ENCODE data around the gene RGS3. TPM values are rescaled to one million over a fixed set of nuclear protein-coding genes. Genes with fewer than 3 reads are reported as not detected.

RGS3 gene
- total RNA-seq, 2 experiments from 2014 or later = 57.1 to 76.4 TPM

- ATAC-seq (no peak), DNase-seq (no peak)
- Mint-ChIP-seq H3K4me1 (peaks cover 61% of the 10 kb centered on the region), H3K9me3 (ENCODE audit: low read depth) (no peaks in the 10 kb centered on the region), H3K36me3 (peaks cover 3% of the 10 kb centered on the region), H3K4me3 (no peak overlapping the region), H3K27ac (peak overlapping the region; percentile 87), H3K27me3 (no peaks in the 10 kb centered on the region)
- CTCF ChIA-PET = interaction anchor here (1.1 to 1.7 kb wide), 4 partner anchors 66 to 144 kb away, joined by 3 to 8 read pairs (median 3); partner anchors contain the start of genes C9orf43 and POLE3
These were observed 50.0 kb downstream of the RGS3 start for GRCh38 chr9:113513536-113513935.

GRCh38 chr9:113514061-113514460, 50.5 kb downstream of the RGS3 start:
- no peak overlapping the region for H3K4me3 Mint-ChIP-seq
- CTCF ChIA-PET = interaction anchor here (1.1 to 1.7 kb wide), 3 partner anchors 66 to 144 kb away, joined by 3 to 8 read pairs (median 3); no protein-coding TSS in a partner anchor

GRCh38 chr9:113514748-113515147, 51.2 kb downstream of the RGS3 start:
- no peak for ATAC-seq
- no peaks in the 10 kb centered on the region for H3K27me3 Mint-ChIP-seq
- H3K4me3 Mint-ChIP-seq = no peak overlapping the region
- H3K27ac Mint-ChIP-seq = no peak overlapping the region
- CTCF ChIA-PET = interaction anchor here (0.6 to 1.7 kb wide), 5 partner anchors 22 to 140 kb away, joined by 3 to 8 read pairs (median 3); no protein-coding TSS in a partner anchor
- H3K9me3 Mint-ChIP-seq (ENCODE audit: low read depth) = no peaks in the 10 kb centered on the region
- peaks cover 6% of the 10 kb centered on the region for H3K36me3 Mint-ChIP-seq
- no peak for DNase-seq
- H3K4me1 Mint-ChIP-seq = peaks cover 72% of the 10 kb centered on the region

More at GRCh38 chr9:113514061-113514460, 50.5 kb downstream of the RGS3 start:
- no peaks in the 10 kb centered on the region for H3K9me3 Mint-ChIP-seq (ENCODE audit: low read depth)
- peaks cover 66% of the 10 kb centered on the region for H3K4me1 Mint-ChIP-seq
- peaks cover 5% of the 10 kb centered on the region for H3K36me3 Mint-ChIP-seq
- H3K27ac Mint-ChIP-seq = peak overlapping the region; percentile 40
- no peak for ATAC-seq
- DNase-seq = no peak
- H3K27me3 Mint-ChIP-seq = no peaks in the 10 kb centered on the region

GRCh38 chr9:113515862-113516261, 52.3 kb downstream of the RGS3 start:
- Mint-ChIP-seq H3K36me3 (peaks cover 10% of the 10 kb centered on the region), H3K27ac (no peak overlapping the region), H3K4me1 (peaks cover 81% of the 10 kb centered on the region), H3K27me3 (no peaks in the 10 kb centered on the region), H3K4me3 (no peak overlapping the region), H3K9me3 (ENCODE audit: low read depth) (no peaks in the 10 kb centered on the region)
- ATAC-seq = no peak
- DNase-seq = no peak
- CTCF ChIA-PET = interaction anchor here (2.2 to 10.1 kb wide), 2 partner anchors 8 to 65 kb away, joined by 10 to 105 read pairs; no protein-coding TSS in a partner anchor

GRCh38 chr9:113516840-113517577, 53.5 kb downstream of the RGS3 start:
- DNase-seq = peak; percentile 94
- no peaks in the 10 kb centered on the region for H3K27me3 Mint-ChIP-seq

GRCh38 chr9:113519426-113520108, 56.0 kb downstream of the RGS3 start:
- ATAC-seq = no peak
- no peaks in the 10 kb centered on the region for H3K27me3 Mint-ChIP-seq
- CTCF ChIA-PET = interaction anchor here (1.1 to 10.1 kb wide), 3 partner anchors 8 to 135 kb away, joined by 4 to 105 read pairs (median 15); no protein-coding TSS in a partner anchor
- peak overlapping the region; percentile 80 for H3K4me3 Mint-ChIP-seq
- H3K4me1 Mint-ChIP-seq = peaks cover 80% of the 10 kb centered on the region
- DNase-seq = no peak
- H3K36me3 Mint-ChIP-seq = peaks cover 34% of the 10 kb centered on the region
- H3K27ac Mint-ChIP-seq = peak overlapping the region; percentile 91
- no peaks in the 10 kb centered on the region for H3K9me3 Mint-ChIP-seq (ENCODE audit: low read depth)

More at GRCh38 chr9:113516840-113517577, 53.5 kb downstream of the RGS3 start:
- CTCF ChIA-PET = interaction anchor here (0.6 to 10.1 kb wide), 10 partner anchors 9 to 141 kb away, joined by 3 to 105 read pairs (median 4); partner anchors contain the start of genes ALAD, C9orf43 and POLE3
- Mint-ChIP-seq H3K27ac (peak overlapping the region; percentile 91), H3K4me3 (peak overlapping the region; percentile 80), H3K9me3 (ENCODE audit: low read depth) (no peaks in the 10 kb centered on the region), H3K4me1 (peaks cover 80% of the 10 kb centered on the region), H3K36me3 (peaks cover 14% of the 10 kb centered on the region)
- ATAC-seq = peak; percentile 83

- Mint-ChIP-seq H3K27me3 (no peaks in the 10 kb centered on the region), H3K4me3 (peak overlapping the region; percentile 80), H3K4me1 (peaks cover 81% of the 10 kb centered on the region), H3K36me3 (peaks cover 37% of the 10 kb centered on the region), H3K27ac (peak overlapping the region; percentile 69), H3K9me3 (ENCODE audit: low read depth) (no peaks in the 10 kb centered on the region)
- DNase-seq = peak; percentile 71
- CTCF ChIA-PET = interaction anchor here (0.7 to 10.1 kb wide), 4 partner anchors 9 to 1899 kb away, joined by 3 to 105 read pairs (median 10); no protein-coding TSS in a partner anchor
- peak; percentile 32 for ATAC-seq
These were observed 56.6 kb downstream of the RGS3 start for GRCh38 chr9:113520109-113520642.

- CTCF ChIA-PET = interaction anchor here (2.3 to 10.1 kb wide), 4 partner anchors 10 to 134 kb away, joined by 9 to 105 read pairs (median 14); no protein-coding TSS in a partner anchor
- ATAC-seq (no peak), DNase-seq (no peak)
- Mint-ChIP-seq H3K4me3 (no peak overlapping the region), H3K9me3 (ENCODE audit: low read depth) (no peaks in the 10 kb centered on the region), H3K27me3 (no peaks in the 10 kb centered on the region), H3K27ac (no peak overlapping the region), H3K36me3 (peaks cover 41% of the 10 kb centered on the region), H3K4me1 (peaks cover 78% of the 10 kb centered on the region)
These were observed 58.2 kb downstream of the RGS3 start for GRCh38 chr9:113521693-113522255.

- CTCF ChIA-PET = interaction anchor here (1.6 to 10.1 kb wide), 5 partner anchors 11 to 135 kb away, joined by 3 to 105 read pairs (median 14); no protein-coding TSS in a partner anchor
- no peaks in the 10 kb centered on the region for H3K9me3 Mint-ChIP-seq (ENCODE audit: low read depth)
- DNase-seq = no peak
- H3K27me3 Mint-ChIP-seq = no peaks in the 10 kb centered on the region
- peak overlapping the region; percentile 65 for H3K27ac Mint-ChIP-seq
- peak overlapping the region; percentile 38 for H3K4me3 Mint-ChIP-seq
- no peak for ATAC-seq
- H3K36me3 Mint-ChIP-seq = peaks cover 41% of the 10 kb centered on the region
- peaks cover 74% of the 10 kb centered on the region for H3K4me1 Mint-ChIP-seq
These were observed 58.9 kb downstream of the RGS3 start for GRCh38 chr9:113522419-113522818.

- Mint-ChIP-seq H3K4me3 (peak overlapping the region; percentile 38), H3K27ac (peak overlapping the region; percentile 65), H3K36me3 (peaks cover 41% of the 10 kb centered on the region), H3K4me1 (peaks cover 74% of the 10 kb centered on the region), H3K27me3 (no peaks in the 10 kb centered on the region), H3K9me3 (ENCODE audit: low read depth) (no peaks in the 10 kb centered on the region)
- no peak for ATAC-seq
- DNase-seq = no peak
- CTCF ChIA-PET = interaction anchor here (1.6 to 10.1 kb wide), 5 partner anchors 11 to 134 kb away, joined by 3 to 105 read pairs (median 14); no protein-coding TSS in a partner anchor
These were observed 59.3 kb downstream of the RGS3 start for GRCh38 chr9:113522858-113523257.

- H3K27me3 Mint-ChIP-seq = no peaks in the 10 kb centered on the region
- no peaks in the 10 kb centered on the region for H3K9me3 Mint-ChIP-seq (ENCODE audit: low read depth)
- CTCF ChIA-PET = interaction anchor here (0.8 to 10.1 kb wide), 8 partner anchors 12 to 134 kb away, joined by 3 to 105 read pairs (median 7); partner anchors contain the start of gene ALAD
- peaks cover 38% of the 10 kb centered on the region for H3K36me3 Mint-ChIP-seq
- ATAC-seq (peak; percentile 47), DNase-seq (peak; percentile 74)
- peak overlapping the region; percentile 65 for H3K27ac Mint-ChIP-seq
- peaks cover 67% of the 10 kb centered on the region for H3K4me1 Mint-ChIP-seq
- H3K4me3 Mint-ChIP-seq = peak overlapping the region; percentile 38
These were observed 60.1 kb downstream of the RGS3 start for GRCh38 chr9:113523421-113524141.

GRCh38 chr9:113524468-113524867, 60.9 kb downstream of the RGS3 start:
- Mint-ChIP-seq H3K27ac (peak overlapping the region; percentile 65), H3K9me3 (ENCODE audit: low read depth) (no peaks in the 10 kb centered on the region), H3K4me1 (peaks cover 59% of the 10 kb centered on the region), H3K36me3 (peaks cover 38% of the 10 kb centered on the region), H3K27me3 (no peaks in the 10 kb centered on the region), H3K4me3 (peak overlapping the region; percentile 36)
- ATAC-seq (no peak), DNase-seq (no peak)
- CTCF ChIA-PET = interaction anchor here (1.5 to 10.1 kb wide), 4 partner anchors 16 to 131 kb away, joined by 3 to 105 read pairs (median 10); no protein-coding TSS in a partner anchor

Data from activated CD8-positive, alpha-beta memory T cell treated with anti-CD3 and anti-CD28 coated beads, Interleukin-2, amount 10 ng/mL, durations not matched to agents 7 days and 5 days (primary cell).